Colonic mucosa (tissue), 4 donors: ENCODE data around the gene CKAP4. TPM values are rescaled to one million over a fixed set of nuclear protein-coding genes. Genes with fewer than 3 reads are reported as not detected.

Source experiments
- DNase-seq: peaks from one replicate; pipeline ENCODE4 v3.0.0-alpha.2; 2020
- H3K27ac ChIP-seq: fragments of 200-600 bp; one replicate; pipeline ENCODE4 v1.8.0; 2021
- H3K27me3 ChIP-seq: fragments of 200-600 bp; one replicate; pipeline ENCODE4 v1.8.0; 2021
- H3K36me3 ChIP-seq: fragments of 200-600 bp; one replicate; pipeline ENCODE4 v1.8.0; 2021
- H3K4me1 ChIP-seq: fragments of 200-600 bp; one replicate; pipeline ENCODE4 v1.8.0; 2021; ENCODE audit warnings: mild to moderate bottlenecking
- H3K4me3 ChIP-seq: fragments of 200-600 bp; one replicate; pipeline ENCODE4 v1.8.0; 2021
- H3K9ac ChIP-seq, 2 donors: one replicate each; pipeline ENCODE4 v1.7.0; 2013; ENCODE audit warnings: control low read depth in 2 of 2, low read depth in 2 of 2, low read length in 2 of 2
- H3K9me3 ChIP-seq: fragments of 200-600 bp; one replicate; pipeline ENCODE4 v1.8.0; 2021
- CTCF ChIP-seq: fragments of 200-600 bp; IDR thresholded peaks from one replicate; pipeline ENCODE4 v1.8.0; 2022; ENCODE audit warnings: antibody characterized with exemption, mild to moderate bottlenecking
- intact Hi-C: fragments of 100-400 bp; cut with DNase I; formaldehyde crosslinking; loops from one replicate; pipeline ENCODE4 v1.14.1; 2022
- total RNA-seq, 2 donors: library from RNA; stranded (reverse); fragmentation: NEBNext Ultra II Directional in 1 of 2; extraction: Animal tissue kit (Norgen Biotek cat#: 25700) in 1 of 2; gene quantifications; one replicate each; pipeline ENCODE4 v1.2.1, GENCODE V29; 2021
- donor health status: healthy.
- donor health status: DM: no; HTN: no; CAD: no.
- donor health status: DM: no; HTN: no; CAD: no.

Gene CKAP4
- total RNA-seq, 2 donors from 2014 or later = 91.0 to 148 TPM

- Histone ChIP-seq H3K9me3 (no peaks in the 10 kb centered on the region), H3K9ac (no peak overlapping the region), H3K4me3 (no peak overlapping the region), H3K4me1 (peaks cover 5% of the 10 kb centered on the region), H3K27ac (no peak overlapping the region), H3K27me3 (no peaks in the 10 kb centered on the region), H3K36me3 (no peaks in the 10 kb centered on the region)
- intact Hi-C loops = no loop called here
- TF ChIP-seq CTCF = no peak
- DNase-seq = no peak
Measured at GRCh38 chr12:106273491-106273890, 25.7 kb upstream of the CKAP4 start.

- no peaks in the 10 kb centered on the region for H3K27me3 ChIP-seq
- TF ChIP-seq CTCF = no peak
- H3K9ac ChIP-seq = no peak overlapping the region
- intact Hi-C loops = no loop called here
- H3K27ac ChIP-seq = no peak overlapping the region
- no peak for DNase-seq
- no peaks in the 10 kb centered on the region for H3K36me3 ChIP-seq
- H3K9me3 ChIP-seq = no peaks in the 10 kb centered on the region
- no peaks in the 10 kb centered on the region for H3K4me1 ChIP-seq
- no peak overlapping the region for H3K4me3 ChIP-seq
Measured at GRCh38 chr12:106271575-106272505, 24.0 kb upstream of the CKAP4 start.

GRCh38 chr12:106269150-106269771 lies 21.4 kb upstream of the CKAP4 start:
- no peaks in the 10 kb centered on the region for H3K36me3 ChIP-seq
- no peak for TF ChIP-seq CTCF
- H3K27ac ChIP-seq = no peak overlapping the region
- H3K4me1 ChIP-seq = no peaks in the 10 kb centered on the region
- no peak for DNase-seq
- H3K9me3 ChIP-seq = no peaks in the 10 kb centered on the region
- no peak overlapping the region for H3K4me3 ChIP-seq
- no peaks in the 10 kb centered on the region for H3K27me3 ChIP-seq
- intact Hi-C loops = no loop called here
- no peak overlapping the region for H3K9ac ChIP-seq

- Histone ChIP-seq H3K9ac (no peak overlapping the region), H3K27ac (no peak overlapping the region), H3K36me3 (no peaks in the 10 kb centered on the region), H3K4me1 (no peaks in the 10 kb centered on the region), H3K9me3 (no peaks in the 10 kb centered on the region), H3K4me3 (no peak overlapping the region), H3K27me3 (no peaks in the 10 kb centered on the region)
- no peak for TF ChIP-seq CTCF
- no peak for DNase-seq
- intact Hi-C loops = no loop called here
Measured at GRCh38 chr12:106267535-106267934, 19.7 kb upstream of the CKAP4 start.

GRCh38 chr12:106265116-106265515 lies 17.3 kb upstream of the CKAP4 start:
- no peak for TF ChIP-seq CTCF
- Histone ChIP-seq H3K27ac (no peak overlapping the region), H3K36me3 (no peaks in the 10 kb centered on the region), H3K9ac (no peak overlapping the region), H3K27me3 (no peaks in the 10 kb centered on the region), H3K4me1 (no peaks in the 10 kb centered on the region), H3K4me3 (no peak overlapping the region), H3K9me3 (no peaks in the 10 kb centered on the region)
- DNase-seq = no peak
- intact Hi-C loops = no loop called here
